DOHH2 (cell line): ENCODE measurements around the gene CIDEA.

Source experiments
- H3F3A ChIP-seq: fragments of 200-600 bp; sonication (generic), shearing (Covaris generic); 2 replicates; pipeline ENCODE4 v1.6.0; 2016; ENCODE audit warnings: antibody characterized with exemption, mild to moderate bottlenecking; ENCODE audit not compliant: control insufficient read depth, insufficient read depth
- H3K27ac ChIP-seq: fragments of 200-600 bp; sonication (generic); 2 replicates; pipeline ENCODE4 v1.5.1; 2014; ENCODE audit warnings: low read depth, mild to moderate bottlenecking, low read length, moderate library complexity
- H3K27me3 ChIP-seq: fragments of 200-600 bp; sonication (generic); 2 replicates; pipeline ENCODE4 v1.6.1; 2014; ENCODE audit warnings: mild to moderate bottlenecking, low read length, mixed read lengths; ENCODE audit not compliant: control insufficient read depth
- H3K36me3 ChIP-seq: fragments of 200-600 bp; sonication (generic); 2 replicates; pipeline ENCODE4 v1.6.1; 2014; ENCODE audit warnings: mild to moderate bottlenecking, low read length, moderate library complexity, mixed read lengths; ENCODE audit not compliant: control insufficient read depth
- H3K4me1 ChIP-seq: fragments of 200-600 bp; sonication (generic); 2 replicates; pipeline ENCODE4 v1.6.1; 2014; ENCODE audit warnings: mild to moderate bottlenecking, low read length, mixed read lengths; ENCODE audit not compliant: control insufficient read depth
- H3K4me2 ChIP-seq: fragments of 200-600 bp; sonication (generic); 2 replicates; pipeline ENCODE4 v1.6.0; 2014; ENCODE audit warnings: mild to moderate bottlenecking, low read length, moderate library complexity
- H3K4me3 ChIP-seq: fragments of 200-600 bp; sonication (generic); 2 replicates; pipeline ENCODE4 v1.5.1; 2014; ENCODE audit warnings: mild to moderate bottlenecking, low read length, mixed read lengths
- H3K79me2 ChIP-seq: fragments of 200-600 bp; sonication (generic); 2 replicates; pipeline ENCODE4 v1.6.1; 2014; ENCODE audit warnings: mild to moderate bottlenecking, low read length, mixed read lengths; ENCODE audit not compliant: control insufficient read depth
- H3K9me2 ChIP-seq: fragments of 200-600 bp; sonication (generic); replicated peaks from 2 replicates; pipeline ENCODE4 v1.6.1; 2014; ENCODE audit warnings: mild to moderate bottlenecking, low read length, mixed read lengths; ENCODE audit not compliant: control insufficient read depth
- H3K9me3 ChIP-seq: fragments of 200-600 bp; sonication (generic); 2 replicates; pipeline ENCODE4 v1.6.1; 2014; ENCODE audit warnings: antibody characterized with exemption, low read length, mixed read lengths; ENCODE audit not compliant: control insufficient read depth, insufficient read depth
- H4K20me1 ChIP-seq: fragments of 200-600 bp; sonication (generic); 2 replicates; pipeline ENCODE4 v1.6.0; 2014; ENCODE audit warnings: low read depth, mild to moderate bottlenecking, antibody characterized with exemption, low read length, moderate library complexity; ENCODE audit not compliant: control insufficient read depth, insufficient read depth
- EZH2phosphoT487 ChIP-seq: fragments of 200-600 bp; sonication (generic); IDR thresholded peaks from 2 replicates; pipeline ENCODE4 v1.6.1; 2017; ENCODE audit warnings: borderline replicate concordance, mild to moderate bottlenecking, antibody characterized with exemption, low read length, moderate library complexity, mixed read lengths
- TF ChIP-seq, protein P1 (sequence below): fragments of 200-600 bp; sonication (generic); IDR thresholded peaks from one replicate; pipeline ENCODE4 v1.5.1; 2014; ENCODE audit warnings: antibody characterized with exemption, mild to moderate bottlenecking, low read depth, low read length; ENCODE audit not compliant: poor library complexity, severe bottlenecking

The CIDEA gene

DNA sequence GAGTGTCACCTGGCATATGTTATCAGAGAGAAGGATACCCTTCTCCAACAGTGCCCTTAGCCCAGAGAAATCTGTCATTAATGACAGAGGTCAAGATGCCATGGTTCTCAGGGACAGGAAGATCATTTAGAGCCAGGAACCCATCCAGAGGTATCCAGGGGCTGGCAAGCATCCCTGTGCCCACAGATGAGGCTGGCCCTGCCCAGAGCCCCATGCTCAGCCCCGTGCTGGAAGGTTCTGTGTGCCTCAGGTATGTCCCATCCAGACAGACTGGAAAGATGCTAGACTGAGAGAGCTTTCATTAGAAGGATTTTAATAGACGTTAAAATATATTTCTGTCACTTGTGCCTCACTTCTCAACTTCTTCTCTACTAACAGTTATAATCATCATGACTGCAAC, 45.7 kb downstream of the CIDEA start:
- H3K27ac ChIP-seq, result no peak overlapping the region
- H3K9me3 ChIP-seq, result no peaks in the 10 kb centered on the region
- H4K20me1 ChIP-seq, result no peaks in the 10 kb centered on the region
- H3K4me1 ChIP-seq, result no peaks in the 10 kb centered on the region
- no peaks in the 10 kb centered on the region for H3K9me2 ChIP-seq
- H3K4me3 ChIP-seq, result no peak overlapping the region
- no peaks in the 10 kb centered on the region for H3K79me2 ChIP-seq
- H3K4me2 ChIP-seq, result no peak overlapping the region
- no peaks in the 10 kb centered on the region for H3K36me3 ChIP-seq
- no peaks in the 10 kb centered on the region for H3F3A ChIP-seq
- H3K27me3 ChIP-seq, result no peaks in the 10 kb centered on the region
- TF ChIP-seq EZH2phosphoT487, result no peak

DNA sequence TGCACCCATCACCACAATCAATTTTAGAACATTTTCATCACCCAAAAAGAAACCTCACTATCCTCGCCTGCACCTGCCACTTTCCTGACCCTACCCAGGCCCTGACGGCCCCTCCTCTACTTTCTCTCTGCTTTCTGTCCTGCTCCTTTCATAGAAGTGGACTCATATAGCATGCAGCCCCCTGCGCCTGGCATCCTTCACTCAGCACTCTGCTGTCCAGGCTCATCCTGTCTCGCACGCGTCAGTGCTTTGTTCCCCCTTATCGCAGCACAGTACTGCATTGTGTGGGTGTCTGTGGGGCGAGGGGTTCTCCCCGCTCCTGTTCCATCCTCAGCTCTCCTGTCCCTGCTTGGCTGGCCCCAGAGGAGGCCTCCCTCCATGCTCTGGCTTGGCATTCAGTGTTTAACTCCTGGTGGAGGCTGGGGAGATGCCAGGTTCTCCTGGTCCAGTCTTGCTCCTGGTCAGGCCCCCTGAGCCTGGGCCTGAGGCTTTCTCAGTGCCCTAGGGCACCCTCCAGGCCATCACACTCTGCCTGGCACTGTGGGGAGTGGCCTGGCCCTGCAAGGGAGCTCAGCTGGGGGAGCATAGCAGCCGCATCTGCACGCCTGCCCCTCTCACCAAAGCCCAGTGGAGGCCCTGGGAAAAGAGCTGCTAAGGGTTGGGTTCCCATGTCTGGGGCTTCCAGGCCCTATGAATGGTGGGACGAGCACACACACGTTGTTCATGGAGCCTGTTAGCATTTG, 47.3 kb downstream of the CIDEA start:
- Histone ChIP-seq H3K27me3 (no peaks in the 10 kb centered on the region), H3K79me2 (no peaks in the 10 kb centered on the region), H3F3A (no peaks in the 10 kb centered on the region), H4K20me1 (no peaks in the 10 kb centered on the region), H3K4me1 (no peaks in the 10 kb centered on the region), H3K4me3 (no peak overlapping the region), H3K27ac (no peak overlapping the region), H3K4me2 (no peak overlapping the region), H3K9me2 (no peaks in the 10 kb centered on the region), H3K36me3 (no peaks in the 10 kb centered on the region), H3K9me3 (no peaks in the 10 kb centered on the region)
- no peak for TF ChIP-seq EZH2phosphoT487
- TF ChIP-seq, protein P1, sequence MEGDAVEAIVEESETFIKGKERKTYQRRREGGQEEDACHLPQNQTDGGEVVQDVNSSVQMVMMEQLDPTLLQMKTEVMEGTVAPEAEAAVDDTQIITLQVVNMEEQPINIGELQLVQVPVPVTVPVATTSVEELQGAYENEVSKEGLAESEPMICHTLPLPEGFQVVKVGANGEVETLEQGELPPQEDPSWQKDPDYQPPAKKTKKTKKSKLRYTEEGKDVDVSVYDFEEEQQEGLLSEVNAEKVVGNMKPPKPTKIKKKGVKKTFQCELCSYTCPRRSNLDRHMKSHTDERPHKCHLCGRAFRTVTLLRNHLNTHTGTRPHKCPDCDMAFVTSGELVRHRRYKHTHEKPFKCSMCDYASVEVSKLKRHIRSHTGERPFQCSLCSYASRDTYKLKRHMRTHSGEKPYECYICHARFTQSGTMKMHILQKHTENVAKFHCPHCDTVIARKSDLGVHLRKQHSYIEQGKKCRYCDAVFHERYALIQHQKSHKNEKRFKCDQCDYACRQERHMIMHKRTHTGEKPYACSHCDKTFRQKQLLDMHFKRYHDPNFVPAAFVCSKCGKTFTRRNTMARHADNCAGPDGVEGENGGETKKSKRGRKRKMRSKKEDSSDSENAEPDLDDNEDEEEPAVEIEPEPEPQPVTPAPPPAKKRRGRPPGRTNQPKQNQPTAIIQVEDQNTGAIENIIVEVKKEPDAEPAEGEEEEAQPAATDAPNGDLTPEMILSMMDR, result no peak

DNA sequence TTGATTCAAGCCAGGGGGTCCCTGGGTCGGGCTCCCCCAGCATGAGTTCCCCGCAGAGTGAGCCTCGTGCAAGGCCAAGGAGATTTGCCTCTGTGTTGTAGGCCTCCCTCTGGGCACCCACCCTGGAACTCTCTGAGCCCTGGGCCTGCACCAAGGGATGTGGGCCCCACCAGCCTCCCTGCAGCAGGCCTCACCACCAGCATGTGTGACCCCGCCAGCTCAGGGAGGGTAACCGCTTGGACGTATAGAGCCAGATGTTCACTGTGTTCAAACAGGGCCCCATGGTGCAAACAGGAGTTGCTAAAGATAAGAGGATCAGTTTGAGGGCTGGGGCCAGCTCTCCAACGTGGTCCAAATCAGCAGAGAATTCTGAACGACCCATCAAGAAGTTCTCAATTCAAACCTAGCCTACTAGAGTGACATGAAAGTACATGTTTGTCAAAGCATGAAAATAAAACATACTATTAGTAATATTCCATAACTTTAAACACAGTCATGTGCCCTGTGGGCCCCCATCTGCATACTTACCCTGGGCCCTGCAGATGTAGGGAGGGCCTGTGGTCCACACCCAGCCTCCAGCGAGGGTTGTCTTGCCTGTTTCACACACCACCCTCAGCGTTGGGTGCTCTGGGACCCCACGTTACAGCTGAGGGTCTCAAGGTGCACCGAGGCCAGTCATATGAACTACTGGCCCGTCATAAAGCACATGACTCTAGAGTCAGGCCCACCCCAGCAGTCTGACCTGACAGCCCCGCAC, 48.4 kb downstream of the CIDEA start:
- H4K20me1 ChIP-seq, result no peaks in the 10 kb centered on the region
- no peaks in the 10 kb centered on the region for H3F3A ChIP-seq
- no peaks in the 10 kb centered on the region for H3K9me3 ChIP-seq
- no peaks in the 10 kb centered on the region for H3K9me2 ChIP-seq
- H3K79me2 ChIP-seq, result no peaks in the 10 kb centered on the region
- H3K4me2 ChIP-seq, result no peak overlapping the region
- no peak overlapping the region for H3K27ac ChIP-seq
- H3K36me3 ChIP-seq, result no peaks in the 10 kb centered on the region
- H3K4me3 ChIP-seq, result no peak overlapping the region
- H3K4me1 ChIP-seq, result no peaks in the 10 kb centered on the region
- TF ChIP-seq, protein P1, result no peak
- no peak for TF ChIP-seq EZH2phosphoT487
- H3K27me3 ChIP-seq, result peaks cover 3% of the 10 kb centered on the region; the same call in 1 of the 2 replicates
